GM18909 (cell line): ENCODE results near the gene NDUFA11.
"Not testable (repeated sequence)": the region's sequence is repeated elsewhere in the genome, so short reads cannot be mapped to it uniquely, and the experiment has no call there.

Source experiments
- ATAC-seq: cut with Tn5 transposase; IDR thresholded peaks from one replicate; pipeline ENCODE4 v1.9.1; 2021; ENCODE audit warnings: mild to moderate bottlenecking; ENCODE audit not compliant: unreplicated experiment, poor library complexity

NDUFA11 gene

GRCh38 chr19:5892772-5893275, 10.8 kb downstream of the NDUFA11 start:
- ATAC-seq = no peak

- no peak for ATAC-seq
Measured at GRCh38 chr19:5891938-5892771, 11.4 kb downstream of the NDUFA11 start.

GRCh38 chr19:5891572-5891937, 12.0 kb downstream of the NDUFA11 start:
- ATAC-seq = no peak

GRCh38 chr19:5890099-5890498, 13.5 kb downstream of the NDUFA11 start:
- no peak for ATAC-seq

GRCh38 chr19:5889288-5889971, 14.2 kb downstream of the NDUFA11 start:
- no peak for ATAC-seq

- not testable (repeated sequence) for ATAC-seq
Measured at GRCh38 chr19:5884065-5884811, 19.4 kb downstream of the NDUFA11 start.

- ATAC-seq = not testable (repeated sequence)
Measured at GRCh38 chr19:5883157-5883873, 20.3 kb downstream of the NDUFA11 start.

- ATAC-seq = no peak
Measured at GRCh38 chr19:5882421-5882968, 21.1 kb downstream of the NDUFA11 start.

GRCh38 chr19:5881543-5882299, 21.9 kb downstream of the NDUFA11 start:
- ATAC-seq = no peak

GRCh38 chr19:5880604-5881078, 22.9 kb downstream of the NDUFA11 start:
- ATAC-seq = no peak

GRCh38 chr19:5880196-5880595, 23.4 kb downstream of the NDUFA11 start:
- ATAC-seq = no peak

- no peak for ATAC-seq
Measured at GRCh38 chr19:5877882-5878281, 25.7 kb downstream of the NDUFA11 start.

GRCh38 chr19:5877427-5877826, 26.2 kb downstream of the NDUFA11 start:
- no peak for ATAC-seq

GRCh38 chr19:5874496-5874895, 29.1 kb downstream of the NDUFA11 start:
- ATAC-seq = not testable (repeated sequence)

- ATAC-seq = no peak
Measured at GRCh38 chr19:5873617-5874199, 29.9 kb downstream of the NDUFA11 start.

- ATAC-seq = no peak
Measured at GRCh38 chr19:5870986-5871394, 32.6 kb downstream of the NDUFA11 start.

GRCh38 chr19:5867201-5868136, 36.1 kb downstream of the NDUFA11 start:
- ATAC-seq = no peak

GRCh38 chr19:5865772-5866171, 37.8 kb downstream of the NDUFA11 start:
- no peak for ATAC-seq
